Femur (tissue), 1 donor: ENCODE measurements around the gene GRID2.
"Not testable (repeated sequence)": the region's sequence is repeated elsewhere in the genome, so short reads cannot be mapped to it uniquely, and the experiment has no call there.

Experiments used
- DNase-seq: peaks from one replicate; pipeline ENCODE4 v3.0.0-alpha.2; 2017

GRID2 gene

GRCh38 chr4:92305878-92306520 is 2.2 kb downstream of the GRID2 start:
- peak; percentile 18 for DNase-seq

GRCh38 chr4:92307181-92307580 is 3.4 kb downstream of the GRID2 start:
- no peak for DNase-seq

- no peak for DNase-seq
Observed at GRCh38 chr4:92307866-92308265, 4.1 kb downstream of the GRID2 start.

- no peak for DNase-seq
Observed at GRCh38 chr4:92317047-92317446, 13.3 kb downstream of the GRID2 start.

GRCh38 chr4:92328095-92328494 is 24.3 kb downstream of the GRID2 start:
- no peak for DNase-seq

GRCh38 chr4:92333016-92333415 is 29.2 kb downstream of the GRID2 start:
- peak; percentile 16 for DNase-seq

GRCh38 chr4:92334716-92335350 is 31.1 kb downstream of the GRID2 start:
- peak; percentile 28 for DNase-seq

- DNase-seq = no peak
Observed at GRCh38 chr4:92339676-92340075, 35.9 kb downstream of the GRID2 start.

GRCh38 chr4:92344216-92344615 is 40.5 kb downstream of the GRID2 start:
- no peak for DNase-seq

- no peak for DNase-seq
Observed at GRCh38 chr4:92346289-92346688, 42.5 kb downstream of the GRID2 start.

GRCh38 chr4:92357966-92358365 is 54.2 kb downstream of the GRID2 start:
- DNase-seq = no peak

GRCh38 chr4:92359491-92359890 is 55.7 kb downstream of the GRID2 start:
- DNase-seq = no peak

- no peak for DNase-seq
Observed at GRCh38 chr4:92362028-92362427, 58.3 kb downstream of the GRID2 start.

- no peak for DNase-seq
Observed at GRCh38 chr4:92368653-92369052, 64.9 kb downstream of the GRID2 start.

GRCh38 chr4:92381616-92382015 is 77.8 kb downstream of the GRID2 start:
- DNase-seq = no peak

- DNase-seq = no peak
Observed at GRCh38 chr4:92382128-92382527, 78.4 kb downstream of the GRID2 start.

- no peak for DNase-seq
Observed at GRCh38 chr4:92387459-92388069, 83.8 kb downstream of the GRID2 start.

- no peak for DNase-seq
Observed at GRCh38 chr4:92399032-92399431, 95.3 kb downstream of the GRID2 start.

- DNase-seq = not testable (repeated sequence)
Observed at GRCh38 chr4:92403525-92403924, 99.8 kb downstream of the GRID2 start.

GRCh38 chr4:92406488-92406887 is 102.7 kb downstream of the GRID2 start:
- DNase-seq = no peak

GRCh38 chr4:92421920-92422319 is 118.2 kb downstream of the GRID2 start:
- DNase-seq = no peak

GRCh38 chr4:92433272-92433758 is 129.5 kb downstream of the GRID2 start:
- DNase-seq = no peak

- not testable (repeated sequence) for DNase-seq
Observed at GRCh38 chr4:92438722-92439121, 135.0 kb downstream of the GRID2 start.

- DNase-seq = not testable (repeated sequence)
Observed at GRCh38 chr4:92442131-92442530, 138.4 kb downstream of the GRID2 start.
